Liver (tissue), 9 donors: ENCODE results near the gene CDKN1A. TPM values are rescaled to one million over a fixed set of nuclear protein-coding genes. Genes with fewer than 3 reads are reported as not detected.

Source experiments
- DNase-seq: peaks from one replicate; pipeline ENCODE4 v3.0.0-alpha.2; 2017; ENCODE audit warnings: low spot score
- H3K27ac ChIP-seq, 2 donors: one replicate each; pipeline ENCODE4 v1.7.0; 2013; ENCODE audit warnings: inconsistent platforms in 2 of 2, low read length in 2 of 2, control low read depth in 1 of 2, low read depth in 1 of 2, mild to moderate bottlenecking in 1 of 2
- H3K27me3 ChIP-seq, 4 donors: one replicate each; pipeline versions ENCODE4 v1.6.1 to v1.7.0; 2013; ENCODE audit warnings: low read length in 3 of 4, inconsistent platforms in 1 of 4, mild to moderate bottlenecking in 1 of 4, moderate library complexity in 1 of 4; ENCODE audit not compliant: control insufficient read depth in 4 of 4, insufficient read depth in 4 of 4
- H3K36me3 ChIP-seq, 4 donors: one replicate each; pipeline versions ENCODE4 v1.6.1 to v1.7.0; 2013; ENCODE audit warnings: low read length in 3 of 4, mild to moderate bottlenecking in 3 of 4, low read depth in 1 of 4, moderate library complexity in 1 of 4; ENCODE audit not compliant: control insufficient read depth in 4 of 4, insufficient read depth in 3 of 4
- H3K4me1 ChIP-seq, 4 donors: one replicate each; pipeline versions ENCODE4 v1.6.1 to v1.7.0; 2013; ENCODE audit warnings: low read length in 3 of 4, mild to moderate bottlenecking in 3 of 4, moderate library complexity in 1 of 4; ENCODE audit not compliant: control insufficient read depth in 4 of 4, insufficient read depth in 4 of 4
- H3K4me3 ChIP-seq, 3 donors: one replicate each; pipeline versions ENCODE4 v1.6.1 to v1.7.0; 2013; ENCODE audit warnings: low read length in 3 of 3, control low read depth in 1 of 3, low read depth in 1 of 3, mild to moderate bottlenecking in 1 of 3
- H3K9ac ChIP-seq, 2 donors: one replicate each; pipeline ENCODE4 v1.7.0; 2013; ENCODE audit warnings: low read length in 2 of 2, mild to moderate bottlenecking in 2 of 2, moderate library complexity in 2 of 2, control low read depth in 1 of 2, low read depth in 1 of 2
- H3K9me3 ChIP-seq, 4 donors: one replicate each; pipeline versions ENCODE4 v1.6.1 to v1.7.0; 2013; ENCODE audit warnings: low read length in 3 of 4; ENCODE audit not compliant: control insufficient read depth in 4 of 4
- EGR1 ChIP-seq, 2 donors: IDR thresholded peaks; 2 replicates each; pipeline ENCODE4 v1.6.1; 2016 to 2018; ENCODE audit warnings: antibody characterized with exemption in 2 of 2, low read depth in 2 of 2
- FOXA1 ChIP-seq: IDR thresholded peaks from 2 replicates; pipeline ENCODE4 v1.6.1; 2016; ENCODE audit warnings: antibody characterized with exemption
- FOXA2 ChIP-seq: IDR thresholded peaks from 2 replicates; pipeline ENCODE4 v1.6.1; 2016; ENCODE audit warnings: antibody characterized with exemption
- GABPA ChIP-seq, 2 donors: IDR thresholded peaks in 1 of 2; conservative IDR thresholded peaks in 1 of 2; 2 replicates each; pipeline ENCODE4 v1.6.1; 2016; ENCODE audit warnings: antibody characterized with exemption in 2 of 2, mild to moderate bottlenecking in 1 of 2, moderate library complexity in 1 of 2
- HNF4A ChIP-seq, 2 donors: conservative IDR thresholded peaks; 2 replicates each; pipeline ENCODE4 v1.6.1; 2016; ENCODE audit warnings: antibody characterized with exemption in 2 of 2, mild to moderate bottlenecking in 2 of 2
- HNF4G ChIP-seq: IDR thresholded peaks from 2 replicates; pipeline ENCODE4 v1.6.1; 2016; ENCODE audit warnings: antibody characterized with exemption
- JUND ChIP-seq, 2 donors: IDR thresholded peaks; 2 replicates each; pipeline ENCODE4 v1.6.1; 2016; ENCODE audit warnings: antibody characterized with exemption in 2 of 2
- NR2F2 ChIP-seq: IDR thresholded peaks from 2 replicates; pipeline ENCODE4 v1.6.1; 2016; ENCODE audit warnings: antibody characterized with exemption
- RAD21 ChIP-seq, 2 donors: IDR thresholded peaks; 2 replicates each; pipeline ENCODE4 v1.6.1; 2016; ENCODE audit warnings: antibody characterized with exemption in 2 of 2, mild to moderate bottlenecking in 2 of 2
- REST ChIP-seq: IDR thresholded peaks from 2 replicates; pipeline ENCODE4 v1.6.1; 2016; ENCODE audit warnings: antibody characterized with exemption, mild to moderate bottlenecking
- RXRA ChIP-seq, 2 donors: IDR thresholded peaks; 2 replicates each; pipeline ENCODE4 v1.6.1; 2017 to 2018; ENCODE audit warnings: antibody characterized with exemption in 2 of 2, mild to moderate bottlenecking in 1 of 2
- SP1 ChIP-seq: IDR thresholded peaks from 2 replicates; pipeline ENCODE4 v1.6.1; 2018; ENCODE audit warnings: antibody characterized with exemption, mild to moderate bottlenecking
- TAF1 ChIP-seq: conservative IDR thresholded peaks from 2 replicates; pipeline ENCODE4 v1.6.1; 2016; ENCODE audit warnings: antibody characterized with exemption, mild to moderate bottlenecking
- YY1 ChIP-seq: IDR thresholded peaks from 2 replicates; pipeline ENCODE4 v1.6.1; 2016; ENCODE audit warnings: antibody characterized with exemption, mild to moderate bottlenecking
- ZBTB33 ChIP-seq: IDR thresholded peaks from 2 replicates; pipeline ENCODE4 v1.6.1; 2016; ENCODE audit warnings: antibody characterized with exemption
- WGBS: extraction: QIAGEN DNeasy Blood & Tissue Kit; methylation state at CpG from one replicate; pipeline ENCODE4 v1.1.7; 2013; 5-methylcytosine and 5-hydroxymethylcytosine counted together
- polyA plus RNA-seq, 2 donors: library from polyadenylated mRNA; stranded (reverse) in 1 of 2; unstranded in 1 of 2; fragments of 200-250 nt in 1 of 2; fragments of >200 nt in 1 of 2; fragmentation: Nextera tagmentation in 1 of 2; extraction: Ambion mirVana in 1 of 2; gene quantifications; one replicate each; pipeline versions ENCODE4 v1.2.1 to v1.2.3, GENCODE V29; 2013 to 2015
- total RNA-seq, 2 donors: library from RNA; depleted of rRNA; stranded (reverse); fragments of >200 nt; gene quantifications; one replicate each; pipeline ENCODE4 v1.2.3, GENCODE V29; 2014
- TF ChIP-seq, protein P1 (sequence below): IDR thresholded peaks from 2 replicates; pipeline ENCODE4 v1.6.1; 2016; ENCODE audit warnings: antibody characterized with exemption
- TF ChIP-seq, protein P2 (sequence below): fragments of 150-350 bp; IDR thresholded peaks from 2 replicates; pipeline ENCODE4 v1.5.1; 2017; ENCODE audit warnings: improper control_type of control experiment, low read depth, low read length; ENCODE audit not compliant: missing input control
- TF ChIP-seq, protein P3 (sequence below): IDR thresholded peaks from 2 replicates; pipeline ENCODE4 v1.6.1; 2016; ENCODE audit warnings: antibody characterized with exemption
- donor health status: healthy.
- donor health status: healthy.
- donor health status: healthy.
- donor health status: healthy.
- donor health status: healthy.

Gene CDKN1A
- total and polyA plus RNA-seq, 4 donors, result 3.2 to 41.7 (median 20.5) TPM

GRCh38 chr6:36698196-36698595, 19.7 kb downstream of the CDKN1A start:
- TF ChIP-seq ZBTB33, result no peak
- TF ChIP-seq REST, result no peak
- TF ChIP-seq JUND (IDR thresholded peaks at IDR 0.05), result no peak
- TF ChIP-seq, protein P1, sequence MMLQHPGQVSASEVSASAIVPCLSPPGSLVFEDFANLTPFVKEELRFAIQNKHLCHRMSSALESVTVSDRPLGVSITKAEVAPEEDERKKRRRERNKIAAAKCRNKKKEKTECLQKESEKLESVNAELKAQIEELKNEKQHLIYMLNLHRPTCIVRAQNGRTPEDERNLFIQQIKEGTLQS, result no peak
- TF ChIP-seq FOXA2, result no peak
- no peak for TF ChIP-seq RXRA (IDR thresholded peaks at IDR 0.05)
- TF ChIP-seq EGR1 (IDR thresholded peaks at IDR 0.05; ENCODE audit: low read depth in 2 of 2), result no peak
- TF ChIP-seq YY1, result no peak
- TF ChIP-seq GABPA (IDR thresholded peaks at IDR 0.05 in 1 of 2, conservative IDR thresholded peaks at IDR 0.05 in 1 of 2), result no peak
- no peak for TF ChIP-seq HNF4G
- TF ChIP-seq FOXA1, result no peak
- TF ChIP-seq NR2F2, result no peak
- TF ChIP-seq TAF1, result no peak
- no peak for TF ChIP-seq HNF4A (conservative IDR thresholded peaks at IDR 0.05)
- TF ChIP-seq, protein P2, sequence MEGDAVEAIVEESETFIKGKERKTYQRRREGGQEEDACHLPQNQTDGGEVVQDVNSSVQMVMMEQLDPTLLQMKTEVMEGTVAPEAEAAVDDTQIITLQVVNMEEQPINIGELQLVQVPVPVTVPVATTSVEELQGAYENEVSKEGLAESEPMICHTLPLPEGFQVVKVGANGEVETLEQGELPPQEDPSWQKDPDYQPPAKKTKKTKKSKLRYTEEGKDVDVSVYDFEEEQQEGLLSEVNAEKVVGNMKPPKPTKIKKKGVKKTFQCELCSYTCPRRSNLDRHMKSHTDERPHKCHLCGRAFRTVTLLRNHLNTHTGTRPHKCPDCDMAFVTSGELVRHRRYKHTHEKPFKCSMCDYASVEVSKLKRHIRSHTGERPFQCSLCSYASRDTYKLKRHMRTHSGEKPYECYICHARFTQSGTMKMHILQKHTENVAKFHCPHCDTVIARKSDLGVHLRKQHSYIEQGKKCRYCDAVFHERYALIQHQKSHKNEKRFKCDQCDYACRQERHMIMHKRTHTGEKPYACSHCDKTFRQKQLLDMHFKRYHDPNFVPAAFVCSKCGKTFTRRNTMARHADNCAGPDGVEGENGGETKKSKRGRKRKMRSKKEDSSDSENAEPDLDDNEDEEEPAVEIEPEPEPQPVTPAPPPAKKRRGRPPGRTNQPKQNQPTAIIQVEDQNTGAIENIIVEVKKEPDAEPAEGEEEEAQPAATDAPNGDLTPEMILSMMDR, result no peak
- TF ChIP-seq, protein P3, sequence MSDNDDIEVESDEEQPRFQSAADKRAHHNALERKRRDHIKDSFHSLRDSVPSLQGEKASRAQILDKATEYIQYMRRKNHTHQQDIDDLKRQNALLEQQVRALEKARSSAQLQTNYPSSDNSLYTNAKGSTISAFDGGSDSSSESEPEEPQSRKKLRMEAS, result no peak
- no peak for TF ChIP-seq RAD21 (IDR thresholded peaks at IDR 0.05)
- no peak for TF ChIP-seq SP1
- 81% methylated on average over 6 of the region's 6 CpGs for WGBS
- no peak for DNase-seq
- no peak overlapping the region for H3K4me3 ChIP-seq
- H3K9me3 ChIP-seq, result no peaks in the 10 kb centered on the region
- no peaks in the 10 kb centered on the region for H3K36me3 ChIP-seq
- H3K4me1 ChIP-seq, result no peaks in the 10 kb centered on the region
- H3K27ac ChIP-seq, result no peak overlapping the region
- no peaks in the 10 kb centered on the region for H3K27me3 ChIP-seq
- no peak overlapping the region for H3K9ac ChIP-seq
